H1 (cell line): ENCODE measurements around the gene CHCHD6. TPM values are rescaled to one million over a fixed set of nuclear protein-coding genes. Genes with fewer than 3 reads are reported as not detected.

Experiments used
- CTCF ChIA-PET: fragments of 300-600 bp; sonication (Branson Sonifier 250); formaldehyde crosslinking; loops from one replicate; lab custom pipeline; 2021; ENCODE audit not compliant: partially characterized antibody; lab: Charles Lee
- POLR2A ChIA-PET: fragments of 300-600 bp; sonication (Branson Sonifier 250); formaldehyde crosslinking; loops from one replicate; lab custom pipeline; 2021; ENCODE audit warnings: inconsistent platforms; ENCODE audit not compliant: partially characterized antibody; lab: Charles Lee
- DNase-seq, 2 experiments: peaks; one replicate each; pipeline versions ENCODE4 v3.0.0 to v3.0.0-alpha.2; 2010 to 2022; ENCODE audit warnings: low spot score in 2 of 2, low read depth in 1 of 2, mixed read lengths in 1 of 2
- FAIRE-seq: peaks from 2 replicates; lab custom pipeline; 2011; peaks lifted over from hg19 to GRCh38; lab: Jason Lieb, UNC
- H2AFZ ChIP-seq: 2 replicates; pipeline ENCODE4 v1.8.1; 2012; ENCODE audit warnings: low read length, inconsistent platforms
- H2AK5ac ChIP-seq: 2 replicates; pipeline ENCODE4 v1.6.1; 2013; ENCODE audit warnings: low read depth, low read length
- H2BK120ac ChIP-seq: replicated peaks from 2 replicates; pipeline ENCODE3; 2013; ENCODE audit warnings: low read depth, low read length, inconsistent platforms
- H2BK12ac ChIP-seq: 2 replicates; pipeline ENCODE4 v1.6.1; 2013; ENCODE audit warnings: low read depth, low read length
- H2BK15ac ChIP-seq: 2 replicates; pipeline ENCODE4 v1.6.1; 2013; ENCODE audit warnings: low read length
- H2BK20ac ChIP-seq: 2 replicates; pipeline ENCODE4 v1.6.1; 2013; ENCODE audit warnings: low read length
- H2BK5ac ChIP-seq: 2 replicates; pipeline ENCODE4 v1.6.1; 2013; ENCODE audit warnings: low read depth, low read length
- H3K14ac ChIP-seq: 2 replicates; pipeline ENCODE4 v1.6.1; 2013; ENCODE audit warnings: inconsistent platforms; ENCODE audit not compliant: insufficient read length
- H3K18ac ChIP-seq: 2 replicates; pipeline ENCODE4 v1.6.1; 2013; ENCODE audit warnings: low read length; ENCODE audit errors: extremely low read depth
- H3K23ac ChIP-seq: 2 replicates; pipeline ENCODE4 v1.6.1; 2013; ENCODE audit warnings: inconsistent platforms; ENCODE audit not compliant: insufficient read length
- H3K23me2 ChIP-seq: 2 replicates; pipeline ENCODE4 v1.6.1; 2013; ENCODE audit warnings: low read depth, low read length
- H3K27ac ChIP-seq: 2 replicates; pipeline ENCODE4 v1.6.1; 2011; ENCODE audit warnings: low read depth, low read length, inconsistent platforms
- H3K27me3 ChIP-seq, 4 experiments: replicated peaks in 1 of 4; 1 replicate in 1 of 4; 2 replicates in 3 of 4; pipeline versions ENCODE4 v1.6.1 to v1.8.1; 2011 to 2013; ENCODE audit warnings: low read length in 3 of 4, mild to moderate bottlenecking in 3 of 4, inconsistent platforms in 2 of 4, mixed read lengths in 2 of 4, moderate library complexity in 1 of 4; ENCODE audit not compliant: control insufficient read depth in 3 of 4, insufficient read depth in 3 of 4; ENCODE audit errors: extremely low read depth in 1 of 4
- H3K36me3 ChIP-seq, 4 experiments: 2 replicates each; pipeline versions ENCODE4 v1.6.1 to v1.8.1; 2011 to 2013; ENCODE audit warnings: mild to moderate bottlenecking in 4 of 4, low read length in 3 of 4, moderate library complexity in 2 of 4, control low read depth in 1 of 4, inconsistent platforms in 1 of 4; ENCODE audit not compliant: insufficient read depth in 4 of 4, control insufficient read depth in 2 of 4
- H3K4ac ChIP-seq: replicated peaks from 2 replicates; pipeline ENCODE3; 2013; ENCODE audit warnings: low read length, low read depth, mixed read lengths, inconsistent platforms; ENCODE audit not compliant: insufficient read length
- H3K4me1 ChIP-seq, 4 experiments: replicated peaks in 1 of 4; 1 replicate in 1 of 4; 2 replicates in 3 of 4; pipeline versions ENCODE4 v1.6.1 to v1.8.1; 2011 to 2013; ENCODE audit warnings: low read length in 3 of 4, inconsistent platforms in 2 of 4, mixed read lengths in 1 of 4; ENCODE audit not compliant: insufficient read depth in 4 of 4, control insufficient read depth in 3 of 4
- H3K4me2 ChIP-seq, 2 experiments: 2 replicates each; pipeline versions ENCODE4 v1.6.1 to v1.8.1; 2011 to 2013; ENCODE audit warnings: low read depth in 2 of 2, low read length in 2 of 2, control low read depth in 1 of 2, inconsistent platforms in 1 of 2, mild to moderate bottlenecking in 1 of 2; ENCODE audit not compliant: insufficient read depth in 1 of 2
- H3K4me3 ChIP-seq, 4 experiments: fragments of 200-600, 300-600 bp in 1 of 4; sonication (generic), shearing (Covaris generic), sonication (Bioruptor Twin) in 1 of 4; 2 replicates each; pipeline versions ENCODE4 v1.5.1 to v1.8.1; 2011 to 2016; ENCODE audit warnings: low read length in 4 of 4, low read depth in 3 of 4, control low read depth in 2 of 4, inconsistent platforms in 2 of 4, mild to moderate bottlenecking in 2 of 4, mixed read lengths in 1 of 4, moderate library complexity in 1 of 4; ENCODE audit not compliant: insufficient read depth in 2 of 4; ENCODE audit errors: extremely low read depth in 1 of 4
- H3K56ac ChIP-seq: replicated peaks from 2 replicates; pipeline ENCODE3; 2013; ENCODE audit warnings: low read depth, mild to moderate bottlenecking, mixed read lengths, low read length, inconsistent platforms; ENCODE audit not compliant: insufficient read length
- H3K79me1 ChIP-seq: 2 replicates; pipeline ENCODE4 v1.6.1; 2013; ENCODE audit warnings: low read depth, low read length, control low read depth
- H3K79me2 ChIP-seq, 2 experiments: 2 replicates each; pipeline versions ENCODE4 v1.6.1 to v1.8.1; 2012 to 2013; ENCODE audit warnings: low read length in 2 of 2, mild to moderate bottlenecking in 2 of 2, inconsistent platforms in 1 of 2; ENCODE audit not compliant: insufficient read depth in 2 of 2, control insufficient read depth in 1 of 2
- H3K9ac ChIP-seq, 4 experiments: replicated peaks in 1 of 4; 1 replicate in 1 of 4; 2 replicates in 3 of 4; pipeline versions ENCODE4 v1.6.1 to v1.8.1; 2011 to 2013; ENCODE audit warnings: low read depth in 3 of 4, low read length in 3 of 4, control low read depth in 2 of 4, mild to moderate bottlenecking in 2 of 4, moderate library complexity in 2 of 4, inconsistent platforms in 1 of 4; ENCODE audit errors: extremely low read depth in 1 of 4
- H3K9me3 ChIP-seq, 2 experiments: 2 replicates each; pipeline versions ENCODE4 v1.6.1 to v1.8.1; 2012 to 2013; ENCODE audit warnings: mild to moderate bottlenecking in 2 of 2, moderate library complexity in 2 of 2, control low read depth in 1 of 2, inconsistent platforms in 1 of 2, low read depth in 1 of 2, low read length in 1 of 2, mixed read lengths in 1 of 2; ENCODE audit not compliant: insufficient read depth in 2 of 2
- H4K20me1 ChIP-seq, 2 experiments: replicated peaks in 1 of 2; 2 replicates each; pipeline versions ENCODE3 to v1.8.1; 2011 to 2013; ENCODE audit warnings: inconsistent platforms in 2 of 2, low read length in 2 of 2, mild to moderate bottlenecking in 1 of 2; ENCODE audit not compliant: insufficient read depth in 2 of 2, control insufficient read depth in 1 of 2
- H4K5ac ChIP-seq: 2 replicates; pipeline ENCODE4 v1.6.1; 2013; ENCODE audit warnings: low read length, low read depth, mixed read lengths, inconsistent platforms; ENCODE audit not compliant: insufficient read length
- H4K8ac ChIP-seq: 2 replicates; pipeline ENCODE4 v1.8.0; 2013; ENCODE audit warnings: mild to moderate bottlenecking, moderate library complexity, low read length, inconsistent platforms; ENCODE audit not compliant: insufficient read depth; ENCODE audit errors: extremely low read depth
- H4K91ac ChIP-seq: replicated peaks from 2 replicates; pipeline ENCODE3; 2013; ENCODE audit warnings: low read length, mixed read lengths, inconsistent platforms; ENCODE audit not compliant: insufficient read length
- RAD21 ChIP-seq, 2 experiments: IDR thresholded peaks in 1 of 2; conservative IDR thresholded peaks in 1 of 2; 2 replicates each; pipeline ENCODE4 v1.6.1; 2011; ENCODE audit warnings: low read depth in 2 of 2, low read length in 2 of 2, improper control_type of control experiment in 1 of 2, inconsistent platforms in 1 of 2, mild to moderate bottlenecking in 1 of 2, moderate library complexity in 1 of 2
- TAF7 ChIP-seq: optimal IDR thresholded peaks from 2 replicates; pipeline ENCODE3; 2011; ENCODE audit warnings: low read depth, mild to moderate bottlenecking, inconsistent platforms, low read length, moderate library complexity, borderline replicate concordance
- WGBS, 2 experiments: shearing (Covaris generic) in 1 of 2; methylation state at CpG; one replicate each; pipeline versions ENCODE4 v1.1.6 to v1.1.7; 2013 to 2015; ENCODE audit warnings: low lambda C conversion rate in 2 of 2, mixed read lengths in 2 of 2, inconsistent platforms in 1 of 2, low coverage in 1 of 2, missing lambda C conversion rate in 1 of 2; ENCODE audit not compliant: insufficient replicate concordance in 2 of 2, insufficient coverage in 1 of 2, insufficient read length in 1 of 2; ENCODE audit errors: extremely low coverage in 1 of 2, missing lambda C conversion rate in 1 of 2; 5-methylcytosine and 5-hydroxymethylcytosine counted together
- polyA plus RNA-seq, 7 experiments: library from polyadenylated mRNA; depleted of rRNA in 3 of 7; stranded (reverse) in 5 of 7; unstranded in 2 of 7; fragments of >200 nt in 5 of 7; fragments of 200-250 nt in 2 of 7; gene quantifications; 1 replicate in 5 of 7; 2 replicates in 1 of 7; 4 replicates in 1 of 7; pipeline versions ENCODE4 v1.2.1 to v1.2.3, GENCODE V29; 2011 to 2013; ENCODE audit warnings: missing spikeins in 2 of 7, mixed read lengths in 2 of 7
- total RNA-seq: library from RNA; stranded (reverse); fragmentation: NEBNext Ultra II Directional; extraction: Animal tissue kit (Norgen Biotek cat#: 25700); gene quantifications from 2 replicates; pipeline ENCODE4 v1.2.1, GENCODE V29; 2021

The CHCHD6 gene
- total and polyA plus RNA-seq, 2 of the 8 experiments (the other 6 are each of a cell fraction or from before 2014, with no cell fraction given) = 32.4 to 37.6 TPM

GRCh38 chr3:126976906-126977305, 272.9 kb downstream of the CHCHD6 start:
- TF ChIP-seq TAF7 (no peak), RAD21 (IDR thresholded peaks at IDR 0.05 in 1 of 2, conservative IDR thresholded peaks at IDR 0.05 in 1 of 2; ENCODE audit: low read depth in 2 of 2, low read length in 2 of 2) (0 out of 4 replicates have a peak, but pooled peaks of 1 of the 2 experiments have one; percentile 5)
- TF ChIP-seq, all 59 proteins: peak for 1
- H3K9ac ChIP-seq = no peak overlapping the region
- ChIA-PET CTCF (interaction anchor here (0.8 to 6.6 kb wide), 5 partner anchors 9 to 223 kb away, joined by 3 to 58 read pairs (median 3); no protein-coding TSS in a partner anchor), POLR2A (no interaction called here)
- H3K56ac ChIP-seq = no peak overlapping the region
- H3K79me1 ChIP-seq = 0 out of 2 replicates have a peak, but pooled peaks cover 3% of the 10 kb centered on the region
- no peak overlapping the region for H3K4me2 ChIP-seq
- no peak overlapping the region for H3K14ac ChIP-seq
- peaks cover 5% of the 10 kb centered on the region for H3K23me2 ChIP-seq
- FAIRE-seq = no peak
- no peak overlapping the region for H2AK5ac ChIP-seq
- 92% methylated on average over 7 of the region's 7 CpGs; no CpG with 5 or more reads in 1 of the 2 experiments for WGBS, 2 experiments
- no peaks in the 10 kb centered on the region; a peak in 1 of 8 replicates for H3K36me3 ChIP-seq
- H3K9me3 ChIP-seq = peaks cover 2 to 8% of the 10 kb centered on the region in 2 experiments; a peak in 2 of 4 replicates
- H2BK5ac ChIP-seq = no peak overlapping the region
- H4K91ac ChIP-seq = no peak overlapping the region
- peaks cover 0 to 7% (median 4%) of the 10 kb centered on the region in 4 experiments; a peak in 5 of 7 replicates for H3K4me1 ChIP-seq
- peaks cover 0 to 4% of the 10 kb centered on the region in 2 experiments for H4K20me1 ChIP-seq
- H3K4ac ChIP-seq = no peak overlapping the region
- H3K23ac ChIP-seq = no peak overlapping the region
- H3K79me2 ChIP-seq = no peaks in the 10 kb centered on the region
- H2BK12ac ChIP-seq = no peak overlapping the region
- no peak overlapping the region for H2BK120ac ChIP-seq
- H3K27me3 ChIP-seq = peaks cover 0 to 6% (median 1%) of the 10 kb centered on the region in 4 experiments; a peak in 5 of 7 replicates
- H3K4me3 ChIP-seq = no peak overlapping the region
- H4K5ac ChIP-seq = no peak overlapping the region
- no peak overlapping the region for H2BK20ac ChIP-seq
- H3K18ac ChIP-seq = no peak overlapping the region
- H2AFZ ChIP-seq = no peak overlapping the region
- DNase-seq = no peak
- no peak overlapping the region for H3K27ac ChIP-seq
- no peak overlapping the region for H2BK15ac ChIP-seq
- no peak overlapping the region for H4K8ac ChIP-seq
